BLaER1 treated with 17β-estradiol and CSF1 and Interleukin-3, amounts not matched to agents 10 nM and 100 nM (cell line): Measurements from ENCODE around the gene CFAP206.

Experiments used
- H3K27ac ChIP-seq, 11 experiments: shearing (Covaris generic); formaldehyde crosslinking; 2 replicates each; pipeline ENCODE4 v1.8.1; 2022
- H3K27me3 ChIP-seq, 11 experiments: shearing (Covaris generic); formaldehyde crosslinking; 2 replicates each; pipeline ENCODE4 v1.8.1; 2022
- H3K36me3 ChIP-seq, 11 experiments: shearing (Covaris generic); formaldehyde crosslinking; 2 replicates each; pipeline ENCODE4 v1.8.1; 2022
- H3K4me1 ChIP-seq, 10 experiments: shearing (Covaris generic); formaldehyde crosslinking; 2 replicates each; pipeline ENCODE4 v1.8.1; 2022
- H3K4me2 ChIP-seq, 11 experiments: shearing (Covaris generic); formaldehyde crosslinking; 2 replicates each; pipeline ENCODE4 v1.8.1; 2022
- H3K4me3 ChIP-seq, 10 experiments: shearing (Covaris generic); formaldehyde crosslinking; 2 replicates each; pipeline ENCODE4 v1.8.1; 2022
- H3K9ac ChIP-seq, 11 experiments: shearing (Covaris generic); formaldehyde crosslinking; 2 replicates each; pipeline ENCODE4 v1.8.1; 2022
- H3K9me3 ChIP-seq, 11 experiments: shearing (Covaris generic); formaldehyde crosslinking; replicated peaks in 1 of 11; 2 replicates each; pipeline ENCODE4 v1.8.1; 2022
- H4K20me1 ChIP-seq, 11 experiments: shearing (Covaris generic); formaldehyde crosslinking; 2 replicates each; pipeline ENCODE4 v1.8.1; 2022
- Cebpa-rat ChIP-seq, 11 experiments: shearing (Covaris generic); IDR thresholded peaks; 2 replicates each; pipeline ENCODE4 v1.8.1; 2022

CFAP206 gene

GRCh38 chr6:87494761-87495422, 87.1 kb downstream of the CFAP206 start:
- H3K9me3 ChIP-seq = no peaks in the 10 kb centered on the region
- no peak for TF ChIP-seq Cebpa-rat (IDR thresholded peaks at IDR 0.05)
- no peaks in the 10 kb centered on the region for H4K20me1 ChIP-seq
- no peak overlapping the region for H3K4me2 ChIP-seq
- no peak overlapping the region for H3K4me3 ChIP-seq
- H3K27ac ChIP-seq = no peak overlapping the region
- no peaks in the 10 kb centered on the region for H3K27me3 ChIP-seq
- peaks cover 0 to 20% (median 0%) of the 10 kb centered on the region in 11 experiments; a peak in 5 of 22 replicates for H3K36me3 ChIP-seq
- no peak overlapping the region for H3K9ac ChIP-seq
- no peaks in the 10 kb centered on the region for H3K4me1 ChIP-seq

- TF ChIP-seq Cebpa-rat (IDR thresholded peaks at IDR 0.05) = no peak
- no peak overlapping the region for H3K9ac ChIP-seq
Observed at GRCh38 chr6:87498048-87498447, 90.3 kb downstream of the CFAP206 start.

DNA sequence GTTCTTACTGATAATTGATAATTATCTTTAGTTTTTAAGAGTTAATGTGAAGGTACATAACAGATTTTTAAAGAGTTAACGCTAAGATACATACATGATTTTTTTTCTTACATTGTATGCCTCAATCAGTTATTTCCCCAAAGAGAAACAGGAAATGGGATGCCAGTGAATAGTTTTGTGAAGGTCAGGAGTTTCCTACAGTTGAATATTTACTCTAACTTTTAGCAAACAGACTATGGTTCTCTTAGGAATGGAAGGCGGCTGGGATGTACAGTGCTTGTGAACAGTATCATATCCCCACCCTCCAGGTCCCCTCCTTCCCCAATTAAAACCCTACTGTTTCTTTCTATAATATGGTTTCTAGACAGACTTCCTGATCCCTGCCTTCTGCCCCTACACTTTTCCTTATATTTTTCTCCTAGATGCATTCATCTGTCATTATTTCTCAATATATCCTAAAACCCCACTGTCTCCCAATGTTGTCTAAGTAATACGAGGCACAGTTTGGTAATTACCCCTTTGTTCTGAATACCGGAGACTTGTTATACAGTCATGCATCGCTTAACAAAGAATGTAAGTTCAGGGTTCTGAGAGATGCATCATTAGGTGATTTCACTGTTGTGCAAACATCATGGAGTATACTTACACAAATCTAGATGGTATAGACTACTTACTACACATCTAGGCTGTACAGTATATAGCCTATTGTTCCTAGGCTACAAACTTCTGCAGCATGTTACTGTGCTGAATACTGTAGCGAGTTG, 94.2 kb downstream of the CFAP206 start:
- H3K4me2 ChIP-seq = no peak overlapping the region
- no peaks in the 10 kb centered on the region for H3K4me1 ChIP-seq
- no peaks in the 10 kb centered on the region for H4K20me1 ChIP-seq
- no peak overlapping the region for H3K27ac ChIP-seq
- H3K9me3 ChIP-seq = no peaks in the 10 kb centered on the region
- peaks cover 16 to 54% (median 33%) of the 10 kb centered on the region in 11 experiments; a peak in 16 of 22 replicates for H3K36me3 ChIP-seq
- H3K9ac ChIP-seq = no peak overlapping the region
- no peak overlapping the region for H3K4me3 ChIP-seq
- no peaks in the 10 kb centered on the region for H3K27me3 ChIP-seq
- TF ChIP-seq Cebpa-rat (IDR thresholded peaks at IDR 0.05) = no peak

More at GRCh38 chr6:87498048-87498447, 90.3 kb downstream of the CFAP206 start:
- Histone ChIP-seq H3K36me3 (peaks cover 3 to 33% (median 15%) of the 10 kb centered on the region in 11 experiments; a peak in 14 of 22 replicates), H3K4me3 (no peak overlapping the region), H3K4me2 (no peak overlapping the region), H4K20me1 (no peaks in the 10 kb centered on the region), H3K27me3 (no peaks in the 10 kb centered on the region), H3K9me3 (no peaks in the 10 kb centered on the region), H3K27ac (no peak overlapping the region), H3K4me1 (no peaks in the 10 kb centered on the region)

GRCh38 chr6:87504441-87504840, 96.7 kb downstream of the CFAP206 start:
- H3K9ac ChIP-seq = no peak overlapping the region
- H3K4me1 ChIP-seq = no peaks in the 10 kb centered on the region
- no peaks in the 10 kb centered on the region for H4K20me1 ChIP-seq
- H3K36me3 ChIP-seq = peaks cover 24 to 64% (median 36%) of the 10 kb centered on the region in 11 experiments; a peak in 17 of 22 replicates
- H3K27me3 ChIP-seq = no peaks in the 10 kb centered on the region
- H3K4me2 ChIP-seq = no peak overlapping the region
- TF ChIP-seq Cebpa-rat (IDR thresholded peaks at IDR 0.05) = no peak
- no peak overlapping the region for H3K4me3 ChIP-seq
- H3K27ac ChIP-seq = no peak overlapping the region
- H3K9me3 ChIP-seq = no peaks in the 10 kb centered on the region
